NCI-H1436 treated with DMSO at 0.1 percent for 48 hours (cell line): Measurements from ENCODE around the gene CUEDC1.
A peak's percentile ranks its signal among the peaks of the same experiment; 100 is the strongest.

Experiments
- DNase-seq: peaks from one replicate; lab custom pipeline; 2025; lab: John Stamatoyannopoulos, UW

Gene CUEDC1, protein sequence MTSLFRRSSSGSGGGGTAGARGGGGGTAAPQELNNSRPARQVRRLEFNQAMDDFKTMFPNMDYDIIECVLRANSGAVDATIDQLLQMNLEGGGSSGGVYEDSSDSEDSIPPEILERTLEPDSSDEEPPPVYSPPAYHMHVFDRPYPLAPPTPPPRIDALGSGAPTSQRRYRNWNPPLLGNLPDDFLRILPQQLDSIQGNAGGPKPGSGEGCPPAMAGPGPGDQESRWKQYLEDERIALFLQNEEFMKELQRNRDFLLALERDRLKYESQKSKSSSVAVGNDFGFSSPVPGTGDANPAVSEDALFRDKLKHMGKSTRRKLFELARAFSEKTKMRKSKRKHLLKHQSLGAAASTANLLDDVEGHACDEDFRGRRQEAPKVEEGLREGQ

DNA sequence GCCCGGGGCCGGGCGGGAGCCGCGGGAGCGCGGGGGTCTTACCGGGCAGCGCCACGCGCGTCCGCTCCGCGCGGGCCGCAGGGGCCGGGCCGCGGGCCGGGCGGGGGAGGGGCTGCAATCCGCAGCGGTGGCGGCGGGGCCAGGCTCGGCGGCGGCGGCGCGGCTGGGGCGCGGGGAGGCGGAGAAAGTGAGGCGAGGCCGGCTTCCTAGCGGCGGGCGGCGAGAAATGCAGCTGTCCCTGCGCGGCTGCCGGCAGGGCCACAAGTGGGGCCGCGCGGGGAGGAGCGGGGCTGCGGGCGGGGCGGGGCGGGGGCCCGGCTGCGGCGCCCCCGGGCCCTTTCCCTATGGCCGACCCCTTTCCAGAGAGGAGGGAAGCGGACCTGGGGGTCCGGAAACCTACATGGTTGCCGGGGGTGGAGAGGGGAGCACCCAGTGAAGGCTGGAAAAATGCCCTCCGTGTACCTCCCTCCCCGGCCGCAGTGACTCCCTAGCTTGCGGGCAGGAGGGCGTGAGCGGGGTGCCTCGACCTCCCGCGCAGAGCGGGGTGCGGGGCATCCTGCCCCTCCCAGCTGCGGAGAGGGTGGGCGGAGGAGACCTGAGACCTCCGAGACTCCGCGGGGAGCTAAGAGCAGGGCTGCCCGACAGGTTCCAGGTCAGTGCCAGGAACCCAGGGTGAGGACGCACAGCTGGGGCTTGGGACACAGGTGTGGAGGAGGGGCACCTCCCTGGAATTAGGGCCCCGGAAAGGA is at the start of gene CUEDC1:
TSS of gene CUEDC1 (minus strand) at position 230 of the 749 bp plus-strand sequence. CDS start 69,848 bp downstream, outside the sequence.
- DNase-seq = no peak

DNA sequence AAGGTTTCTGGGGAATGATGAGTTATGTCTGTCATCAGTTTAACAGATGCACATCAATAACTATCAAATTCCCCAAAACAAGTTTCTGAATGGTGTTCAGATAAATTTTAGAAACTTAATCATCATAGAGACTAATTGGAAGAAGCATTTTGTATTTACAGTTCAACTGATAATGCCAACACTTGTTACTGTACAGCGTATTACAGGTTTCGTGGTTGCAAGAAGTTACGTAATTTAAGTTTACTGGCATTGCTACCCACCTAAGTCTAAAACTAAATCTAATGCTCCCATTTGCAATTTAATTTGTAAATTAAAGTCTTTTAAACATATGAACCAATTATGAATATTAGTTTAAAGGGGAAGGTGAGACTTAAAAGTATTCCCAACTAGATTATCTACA is 48.8 kb upstream of the CUEDC1 start:
- no peak for DNase-seq

DNA sequence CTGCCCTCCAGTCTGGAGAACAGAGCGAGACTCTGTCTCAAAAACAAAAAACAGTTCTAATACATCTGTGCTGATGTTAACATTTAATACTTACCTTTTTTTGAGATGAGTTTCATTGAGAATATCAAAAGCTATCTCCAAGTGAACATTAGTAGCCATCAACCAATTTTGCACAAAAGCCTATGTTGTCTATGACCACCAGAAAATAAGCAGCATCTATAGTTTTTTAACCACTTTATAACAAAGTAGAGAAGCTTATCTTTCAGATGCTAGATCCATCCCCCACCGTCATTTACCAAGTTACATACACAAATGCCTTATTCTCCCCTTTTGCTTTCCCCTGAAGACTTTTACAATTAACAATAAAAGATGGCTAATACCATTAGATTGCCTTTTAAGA is 47.8 kb upstream of the CUEDC1 start:
- DNase-seq = no peak

DNA sequence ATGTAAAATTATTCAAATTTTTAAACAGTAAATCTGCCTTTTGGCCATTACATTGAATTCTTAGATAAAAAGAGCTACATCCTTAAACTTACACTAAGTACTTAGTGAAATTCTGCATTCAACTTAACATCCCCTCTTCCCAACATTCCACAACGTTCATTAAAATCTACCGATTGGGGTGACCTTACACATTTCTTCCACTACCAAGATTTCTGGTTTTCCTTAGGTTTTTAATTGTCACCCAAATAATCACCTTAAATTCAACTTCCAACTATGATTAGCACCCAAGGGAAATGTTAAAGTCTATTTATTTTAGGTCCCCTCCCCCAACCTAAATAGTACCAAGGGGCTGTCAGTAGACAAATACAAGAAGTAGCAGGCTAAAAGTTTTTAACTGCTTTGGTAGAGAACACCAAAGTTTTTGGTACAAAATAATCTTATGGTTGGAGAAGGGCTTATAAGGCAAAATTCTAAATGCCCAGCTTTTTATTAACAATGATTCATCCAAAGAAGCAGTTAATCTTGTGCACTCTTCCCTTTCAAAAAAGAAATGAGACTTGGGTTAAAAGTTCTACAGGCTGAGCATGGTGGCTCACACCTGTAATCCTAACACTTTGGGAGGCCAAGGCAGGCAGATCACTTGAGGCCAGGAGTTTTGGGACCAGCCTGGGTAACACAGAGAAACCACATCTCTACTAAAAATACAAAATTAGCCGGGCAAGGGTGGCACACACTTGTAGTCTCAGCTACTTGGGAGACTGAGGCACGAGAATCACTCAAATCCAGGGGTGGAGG is 47.1 kb upstream of the CUEDC1 start:
- no peak for DNase-seq

DNA sequence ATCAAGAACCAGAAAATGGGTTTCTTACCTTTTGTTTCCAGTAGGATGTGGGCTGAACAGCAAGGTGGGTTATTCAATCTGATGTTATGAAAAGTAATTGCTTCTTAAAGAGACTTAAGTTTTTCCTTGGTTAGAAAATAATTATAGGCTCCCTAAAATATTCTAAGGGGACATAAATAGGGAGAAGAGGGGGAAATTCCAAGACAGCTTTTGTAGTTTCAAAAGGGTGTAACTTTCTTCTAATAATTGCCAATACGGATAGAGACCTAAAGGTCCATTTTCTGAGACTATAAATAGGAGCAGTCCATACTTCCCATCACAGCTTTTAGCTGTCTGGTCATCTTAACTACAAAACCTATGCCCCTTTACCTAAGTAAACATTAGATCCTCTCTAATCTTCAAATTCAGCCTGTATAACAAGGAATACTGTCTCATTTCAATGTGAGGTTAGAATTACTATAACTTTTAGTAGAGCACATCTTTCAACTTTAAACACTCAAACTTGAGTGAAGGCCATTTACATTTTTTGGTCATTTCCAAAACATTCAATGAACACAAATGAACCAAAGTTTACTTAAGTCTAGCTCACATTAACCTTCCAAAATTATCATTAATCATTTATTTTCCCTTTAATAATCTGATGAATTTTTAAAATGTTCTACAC is 46.4 kb upstream of the CUEDC1 start:
- DNase-seq = no peak

DNA sequence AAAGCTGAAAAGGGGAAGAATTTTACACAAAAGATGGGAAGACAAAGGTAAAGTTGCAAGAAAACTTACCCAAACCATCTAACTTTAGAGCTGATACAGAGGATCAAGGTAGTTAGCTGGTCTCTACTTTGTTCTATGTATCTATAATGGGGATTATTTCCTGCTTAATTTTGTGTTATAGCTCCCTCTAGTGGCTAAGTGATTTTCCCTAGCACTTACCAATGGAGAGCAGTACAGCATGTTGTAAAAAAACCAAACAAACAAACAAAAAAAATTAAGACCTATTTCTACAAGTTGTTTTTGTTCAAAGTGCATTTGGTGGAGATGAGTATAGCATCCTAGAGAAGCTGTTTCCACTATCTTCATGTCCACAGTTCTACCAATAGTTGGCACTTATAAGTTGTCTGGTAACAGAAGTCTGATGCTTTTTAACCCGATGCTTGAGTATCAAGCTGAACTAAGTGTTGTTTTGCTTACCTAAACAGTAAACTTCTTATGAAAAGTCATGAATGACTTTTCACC is 44.3 kb upstream of the CUEDC1 start:
- DNase-seq = peak; percentile 78

DNA sequence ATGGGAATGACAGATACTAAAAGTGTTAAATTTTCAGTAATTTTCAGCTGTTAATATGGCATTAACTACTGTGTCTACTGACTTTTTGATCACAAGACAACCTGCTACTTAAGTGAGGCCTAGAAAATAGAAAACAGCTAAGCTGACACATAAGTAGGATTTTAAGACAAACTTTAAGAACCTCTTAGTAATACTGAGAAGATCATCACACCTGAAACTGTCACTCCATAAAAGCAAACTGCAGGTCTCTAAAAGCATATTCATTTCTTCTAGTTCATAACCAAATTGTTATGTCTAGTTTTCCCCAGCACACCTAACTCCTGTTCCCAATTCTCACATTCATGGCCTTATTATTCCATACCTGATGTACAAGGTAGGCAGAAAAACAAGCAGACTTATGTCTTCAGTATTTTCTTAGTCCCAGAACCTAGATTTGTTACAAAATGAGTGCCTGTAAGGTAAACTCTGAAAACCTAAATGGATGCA is 43.8 kb upstream of the CUEDC1 start:
- DNase-seq = no peak

DNA sequence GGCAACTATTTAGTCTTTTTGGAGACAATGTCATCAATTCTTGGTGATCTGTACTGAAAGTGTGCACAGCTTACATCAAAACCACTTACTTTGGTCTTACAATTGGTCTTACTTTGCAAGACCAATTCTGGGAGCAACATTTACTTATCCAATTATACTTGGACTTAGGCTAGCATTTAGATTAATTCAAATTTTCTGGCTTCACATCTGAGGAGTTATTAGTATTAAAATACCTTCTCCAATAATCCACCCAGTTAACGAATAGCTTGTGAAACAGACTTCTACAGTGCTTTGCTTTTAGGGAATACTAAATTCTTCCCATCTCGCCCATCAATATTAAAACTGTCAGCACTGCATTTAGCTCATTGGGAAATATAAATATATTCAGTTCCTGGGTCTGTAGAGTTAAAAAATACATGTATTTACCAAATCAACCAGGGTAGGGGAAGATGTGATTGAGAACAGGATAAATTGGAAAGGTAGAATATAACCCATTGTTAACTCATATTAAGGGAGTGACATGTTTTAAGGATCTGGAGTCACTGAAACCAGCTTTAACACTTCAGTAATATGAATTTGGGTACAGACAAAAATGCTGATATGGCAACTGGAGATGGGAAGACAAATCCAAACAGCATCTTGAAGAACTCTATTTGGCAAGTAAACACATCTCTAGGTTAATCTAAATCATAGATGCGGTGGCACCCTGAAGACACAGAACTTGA is 42.0 kb upstream of the CUEDC1 start:
- DNase-seq = no peak

DNA sequence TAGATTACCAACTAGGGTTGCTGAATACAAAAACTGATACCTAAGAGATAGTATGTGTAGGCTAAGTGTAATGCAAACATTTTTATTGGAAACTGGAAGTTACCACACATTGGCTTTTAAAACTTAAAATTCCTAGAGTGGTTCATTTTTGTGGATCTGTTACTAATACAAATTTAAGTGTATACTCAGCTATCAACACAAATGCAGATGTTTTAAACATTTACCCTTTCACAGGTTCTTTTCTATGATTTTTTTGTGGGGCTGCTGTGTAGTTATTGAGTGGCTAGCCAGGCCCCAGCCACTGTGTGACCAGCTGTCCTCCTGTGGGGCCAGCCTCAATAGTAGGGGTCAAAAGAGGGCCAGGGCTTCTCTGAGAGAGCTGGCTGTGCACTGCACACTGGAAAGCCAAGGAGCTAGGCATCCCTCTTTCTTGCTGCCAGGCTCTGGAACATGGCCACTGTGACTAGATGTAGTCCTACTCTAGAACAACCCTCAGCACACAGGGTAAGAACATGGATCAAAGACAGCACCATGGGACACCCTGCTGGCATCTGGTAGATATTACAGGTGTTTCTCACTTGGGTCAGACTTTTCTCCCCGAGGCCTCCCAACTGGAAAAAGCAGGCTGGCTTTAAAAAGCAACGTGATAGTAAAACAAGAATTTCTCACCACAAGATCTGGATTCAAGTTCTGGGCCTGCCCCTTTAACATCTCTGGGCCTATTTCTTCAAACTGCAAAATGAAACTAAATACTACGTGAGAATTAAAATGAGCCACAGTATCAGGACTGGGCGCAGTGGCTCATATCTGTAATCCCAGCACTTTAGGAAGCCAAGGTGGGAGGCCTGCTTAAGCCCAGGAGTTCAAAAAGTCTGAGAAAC is 40.1 kb upstream of the CUEDC1 start:
- DNase-seq = peak; percentile 77

DNA sequence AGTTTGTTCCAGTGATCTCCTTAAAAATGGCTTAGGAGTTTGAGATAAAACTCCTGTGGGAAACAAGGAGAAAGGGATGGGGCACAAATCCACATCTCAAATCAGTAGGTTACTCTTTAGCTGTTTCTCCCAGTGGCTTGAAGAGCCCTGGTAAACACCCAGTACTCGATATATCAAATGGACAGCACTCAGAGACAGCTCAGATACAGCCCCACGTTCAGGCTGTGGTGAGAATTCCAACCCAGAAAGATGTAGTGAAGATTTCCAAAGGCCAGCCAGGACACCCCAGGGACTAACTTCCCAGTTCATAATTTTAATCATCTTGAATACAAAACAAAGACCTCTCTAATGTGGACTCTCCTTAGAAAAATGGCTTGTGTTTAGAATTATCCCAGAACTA is 39.2 kb upstream of the CUEDC1 start:
- no peak for DNase-seq

DNA sequence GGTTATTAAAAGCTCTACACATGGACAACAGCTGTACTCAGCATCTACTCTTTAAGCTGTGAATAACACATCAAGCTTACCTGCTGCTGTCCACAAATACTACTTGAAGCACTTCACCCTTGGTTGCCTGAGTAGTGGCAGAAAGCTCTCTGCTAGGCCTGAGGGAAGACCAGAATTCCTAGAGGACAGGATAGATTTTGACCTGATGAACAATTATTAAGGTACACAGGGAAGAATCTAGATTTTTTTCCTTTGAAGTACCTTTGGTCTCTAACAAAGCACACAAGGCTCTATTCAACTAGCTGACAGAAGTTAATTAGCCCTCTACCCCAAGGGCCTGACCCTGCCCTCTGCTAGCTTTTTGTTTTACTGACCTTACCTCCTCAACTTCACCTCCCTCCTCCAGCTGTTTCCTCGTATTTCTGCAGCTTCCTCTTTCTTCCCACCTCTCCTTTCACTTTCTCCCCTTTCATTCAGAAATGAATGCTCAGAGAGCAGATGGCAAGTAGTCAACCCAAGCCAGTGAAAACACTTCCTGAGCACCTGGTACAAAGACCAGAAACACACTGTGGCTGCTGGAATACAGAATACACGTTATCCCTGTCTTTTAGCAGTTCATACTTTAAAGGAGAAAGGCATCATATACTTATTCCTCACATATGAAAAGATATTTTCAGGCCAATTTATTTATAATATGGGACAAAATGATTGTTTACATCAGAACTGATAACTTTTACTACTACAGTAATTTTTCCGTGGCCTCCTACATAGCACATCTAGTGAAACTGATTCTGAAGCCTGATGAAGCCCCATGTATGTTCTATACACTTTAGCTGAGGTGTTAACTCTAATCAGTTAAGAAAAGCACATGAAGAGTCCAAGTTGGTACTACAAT is 38.5 kb upstream of the CUEDC1 start:
- no peak for DNase-seq

DNA sequence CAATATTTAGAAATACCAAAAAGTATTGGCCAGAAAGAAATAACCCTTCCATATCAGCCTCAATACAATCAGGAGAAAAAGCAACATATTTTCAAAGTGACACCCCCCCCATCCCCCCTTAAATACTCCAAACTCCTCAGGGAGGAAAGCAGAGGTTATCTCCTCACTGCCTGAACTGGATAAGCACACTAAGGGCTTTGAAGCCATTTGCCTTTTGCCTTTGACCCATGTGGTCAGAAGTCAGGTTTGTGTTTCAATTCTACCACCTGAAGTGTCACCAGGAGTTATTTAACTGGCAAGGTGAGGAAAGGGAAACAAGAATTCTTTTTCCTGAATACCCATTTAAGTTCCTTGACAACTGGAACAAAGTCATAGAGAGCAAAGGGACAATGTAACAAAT is 36.3 kb upstream of the CUEDC1 start:
- DNase-seq = no peak

DNA sequence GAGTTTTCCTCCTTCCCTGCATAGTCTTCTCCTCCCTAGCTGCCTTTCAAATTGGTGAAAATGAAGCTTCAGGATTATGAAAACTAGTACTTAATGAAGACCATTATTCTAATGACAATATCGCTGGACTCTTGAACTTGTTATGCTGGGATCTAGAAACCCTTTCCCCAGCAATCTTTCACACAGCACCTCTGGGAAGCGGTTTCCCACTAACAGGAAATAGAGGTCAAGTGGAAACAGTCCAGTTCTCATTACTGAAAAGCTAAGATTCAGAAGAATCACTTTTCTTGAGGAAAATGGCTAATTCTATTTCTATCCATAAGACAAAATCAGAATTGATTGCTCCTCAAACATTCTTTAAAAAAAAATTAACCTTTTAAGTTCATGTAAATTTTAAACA is 34.8 kb upstream of the CUEDC1 start:
- no peak for DNase-seq

DNA sequence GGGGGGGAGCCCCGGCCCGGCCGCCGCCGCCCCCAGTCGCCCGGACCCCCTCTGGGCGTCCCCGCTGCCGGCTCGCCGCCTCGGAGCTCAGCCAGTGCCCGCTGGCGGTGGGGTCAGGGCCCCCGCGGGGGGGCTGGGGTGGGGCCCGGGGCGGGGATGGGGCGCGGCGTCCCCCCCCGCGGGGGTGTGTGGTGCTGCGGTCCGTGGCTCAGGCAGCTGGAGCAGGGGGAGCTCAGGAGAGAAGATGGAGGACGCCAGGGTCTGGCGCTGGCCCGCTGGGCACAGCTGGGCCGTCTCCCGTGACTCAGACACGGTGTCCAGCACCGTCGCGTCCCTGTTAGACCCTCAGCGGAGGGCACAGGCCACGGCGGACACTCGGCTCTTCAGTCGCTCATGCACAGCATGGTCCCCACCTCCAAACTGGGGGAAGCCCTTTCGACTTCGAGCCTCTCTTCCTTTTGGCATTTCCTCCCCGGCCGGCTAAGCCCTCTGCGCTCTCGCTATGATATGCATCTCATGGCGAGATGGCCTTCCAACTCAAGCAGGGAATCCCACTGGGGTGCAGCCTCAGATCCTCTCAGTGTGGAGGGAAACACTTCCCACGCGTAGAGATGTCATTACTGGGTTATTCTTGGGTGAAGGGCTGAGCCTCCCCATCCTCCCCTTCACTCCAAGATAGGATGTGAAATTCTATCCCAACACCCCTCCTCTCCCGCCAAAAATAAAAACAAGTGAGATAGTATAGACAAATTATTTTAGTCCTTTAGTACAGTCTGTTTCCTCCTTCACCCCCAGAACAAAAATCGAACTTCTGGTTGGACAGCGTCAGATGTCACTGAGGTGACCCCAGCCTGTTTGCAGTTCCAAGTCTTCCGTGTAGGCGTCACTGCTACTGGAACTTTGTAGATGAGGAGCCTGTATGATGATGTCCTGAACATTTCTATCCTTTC is 33.4 kb upstream of the CUEDC1 start:
- DNase-seq = no peak

DNA sequence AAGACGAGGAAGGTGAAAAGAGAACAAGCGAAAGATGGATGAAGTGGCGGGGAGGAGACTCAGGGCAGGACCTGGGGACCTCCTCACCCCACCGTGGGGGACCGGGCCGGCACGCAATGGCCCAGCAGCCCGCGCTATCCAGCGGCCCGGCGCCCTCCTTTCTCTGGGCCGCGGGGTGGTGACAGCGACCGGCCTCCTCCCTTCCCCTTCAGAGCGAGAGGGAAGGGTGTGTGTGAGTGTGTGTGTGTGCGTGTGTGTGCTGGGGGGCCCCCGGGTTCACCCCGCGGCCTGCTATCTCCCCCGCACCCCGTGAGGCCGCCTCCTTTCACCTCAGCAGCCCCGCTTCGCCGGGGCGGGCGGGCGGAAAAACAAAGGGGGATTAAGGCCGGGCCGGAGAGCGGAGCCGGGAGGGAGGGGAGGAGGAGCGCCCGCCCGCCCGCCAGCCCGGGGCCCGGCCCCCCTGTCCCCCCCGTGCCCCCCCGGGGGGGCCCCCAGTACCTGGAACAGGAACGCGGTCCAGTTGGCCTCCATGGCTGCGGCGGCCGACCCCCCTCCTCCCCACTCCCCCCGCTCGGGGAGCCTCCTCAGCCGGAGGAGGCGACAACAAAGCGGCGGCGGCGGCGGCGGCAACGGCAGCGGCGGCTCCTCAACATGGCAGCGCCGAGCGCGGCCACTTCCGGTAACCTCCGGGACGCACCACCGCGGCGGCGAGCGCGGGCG is 32.5 kb upstream of the CUEDC1 start, which contains the start of gene VEZF1:
TSS of gene VEZF1 (minus strand) at position 674 of the 720 bp plus-strand sequence. CDS start at position 531, 143 bp downstream.
- DNase-seq = no peak

DNA sequence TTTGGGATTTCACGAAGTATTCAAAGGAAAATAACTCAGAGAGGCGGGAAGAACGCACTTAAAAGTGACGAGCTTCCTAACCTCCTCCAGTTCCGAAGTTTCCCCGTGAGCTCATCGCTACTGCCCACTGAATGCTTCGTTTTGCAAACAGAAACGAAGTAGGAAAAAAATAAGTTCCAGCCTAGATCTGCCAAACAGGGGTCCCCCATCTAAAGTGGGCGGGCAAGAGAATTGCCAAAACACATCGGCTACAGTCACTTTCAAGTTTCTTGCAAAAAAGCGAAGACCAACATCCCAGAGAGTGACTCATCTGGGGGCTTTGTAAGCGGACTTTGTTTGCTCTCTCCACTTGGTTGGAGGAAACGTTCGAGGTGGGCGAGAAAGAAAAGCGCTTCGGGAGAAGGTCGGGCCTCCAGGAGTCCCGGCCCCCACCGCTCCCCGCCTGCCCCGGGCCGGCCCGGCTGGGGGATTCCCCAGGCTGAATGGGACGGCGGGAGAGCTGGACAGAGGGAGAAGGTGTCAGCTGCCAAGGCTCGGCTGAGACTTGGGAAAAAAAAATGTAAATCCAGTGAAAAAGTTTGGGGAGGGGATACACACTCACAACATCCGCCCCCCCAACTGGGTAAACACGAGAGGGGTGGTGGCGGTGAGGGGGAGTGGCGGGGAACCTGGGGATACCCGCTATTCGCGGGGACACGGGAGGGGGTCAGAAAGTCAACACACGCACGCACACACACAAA is 31.8 kb upstream of the CUEDC1 start:
- no peak for DNase-seq
